HG02938 (cell line): Measurements from ENCODE around the gene TSPAN12.
"Not testable (repeated sequence)": the region's sequence is repeated elsewhere in the genome, so short reads cannot be mapped to it uniquely, and the experiment has no call there.

Source experiments
- ATAC-seq: cut with Tn5 transposase; IDR thresholded peaks from one replicate; pipeline ENCODE4 v1.9.1; 2021; ENCODE audit warnings: mild to moderate bottlenecking, moderate library complexity; ENCODE audit not compliant: unreplicated experiment

Gene TSPAN12

DNA sequence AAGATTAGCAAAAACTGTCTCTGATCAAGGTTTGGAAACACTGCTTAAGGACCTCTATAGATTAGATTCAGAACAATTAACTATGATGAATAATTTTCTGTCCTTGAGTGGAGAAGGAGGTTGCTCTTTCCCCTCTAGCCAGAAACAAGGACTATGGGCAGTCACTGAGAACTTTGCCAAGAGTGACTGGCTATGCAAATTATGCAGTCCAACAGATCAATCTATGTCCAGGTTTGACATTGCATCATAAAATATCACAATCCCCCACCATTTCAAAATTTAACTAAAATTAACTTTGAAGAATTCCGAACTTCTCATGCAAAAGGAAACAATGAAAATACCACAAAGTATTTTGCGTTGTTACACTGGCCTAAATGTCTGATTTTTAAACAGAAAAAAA is 50.6 kb downstream of the TSPAN12 start:
- ATAC-seq = no peak

DNA sequence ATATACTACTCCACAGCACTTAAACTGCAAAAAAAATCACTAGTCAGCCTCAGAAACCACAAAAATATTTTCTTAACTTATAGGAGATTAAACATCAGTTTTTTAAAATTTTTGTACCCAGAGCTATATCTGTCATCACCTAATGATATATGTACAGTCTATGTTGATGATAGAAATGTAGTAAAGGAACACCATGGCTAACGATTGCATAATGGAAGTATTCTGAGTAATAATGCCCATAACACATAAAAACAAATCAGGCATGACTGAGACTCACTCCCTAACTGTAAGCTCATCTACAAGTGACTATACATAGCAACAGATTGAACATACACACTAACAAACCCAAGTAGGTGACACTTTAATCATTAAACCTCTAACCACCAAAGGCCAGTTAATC is 51.3 kb downstream of the TSPAN12 start:
- ATAC-seq = peak; percentile 90

DNA sequence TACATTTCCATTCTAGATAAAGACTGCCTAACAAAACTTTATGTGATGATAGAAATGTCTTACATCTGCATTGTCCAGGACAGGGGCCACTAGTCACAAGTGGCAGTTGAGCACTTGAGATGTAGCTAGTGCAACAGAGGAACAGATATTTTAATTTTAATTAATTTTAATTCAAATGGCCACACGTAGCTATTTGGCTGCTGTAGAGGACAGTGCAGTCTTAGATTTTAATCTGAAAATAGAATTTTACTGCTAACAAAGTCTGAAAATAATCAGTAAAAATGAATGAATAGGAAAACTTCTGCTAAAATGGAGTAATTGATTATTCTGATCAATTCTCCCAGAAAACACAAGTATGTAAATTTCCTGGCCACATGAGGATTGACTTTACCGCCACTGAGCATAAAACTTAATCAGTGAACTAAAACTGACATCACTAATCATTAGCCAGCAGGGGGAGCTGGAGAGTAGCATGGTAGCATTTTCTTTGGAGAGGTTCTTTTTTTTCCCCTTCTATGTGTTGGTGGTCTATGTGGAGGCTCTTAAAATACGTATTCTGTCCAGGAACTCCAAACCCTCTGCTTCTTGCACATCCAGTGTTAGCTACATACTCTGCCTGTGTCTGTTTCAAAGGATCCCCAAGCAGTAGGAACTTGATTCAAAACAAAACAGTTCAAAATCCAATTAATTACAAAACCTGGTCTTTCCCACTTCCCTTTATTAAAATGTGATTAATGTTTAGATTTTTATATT is 52.1 kb downstream of the TSPAN12 start:
- peak; percentile 60 for ATAC-seq

GRCh38 chr7:120802751-120803150 is 55.2 kb downstream of the TSPAN12 start:
- ATAC-seq = no peak

DNA sequence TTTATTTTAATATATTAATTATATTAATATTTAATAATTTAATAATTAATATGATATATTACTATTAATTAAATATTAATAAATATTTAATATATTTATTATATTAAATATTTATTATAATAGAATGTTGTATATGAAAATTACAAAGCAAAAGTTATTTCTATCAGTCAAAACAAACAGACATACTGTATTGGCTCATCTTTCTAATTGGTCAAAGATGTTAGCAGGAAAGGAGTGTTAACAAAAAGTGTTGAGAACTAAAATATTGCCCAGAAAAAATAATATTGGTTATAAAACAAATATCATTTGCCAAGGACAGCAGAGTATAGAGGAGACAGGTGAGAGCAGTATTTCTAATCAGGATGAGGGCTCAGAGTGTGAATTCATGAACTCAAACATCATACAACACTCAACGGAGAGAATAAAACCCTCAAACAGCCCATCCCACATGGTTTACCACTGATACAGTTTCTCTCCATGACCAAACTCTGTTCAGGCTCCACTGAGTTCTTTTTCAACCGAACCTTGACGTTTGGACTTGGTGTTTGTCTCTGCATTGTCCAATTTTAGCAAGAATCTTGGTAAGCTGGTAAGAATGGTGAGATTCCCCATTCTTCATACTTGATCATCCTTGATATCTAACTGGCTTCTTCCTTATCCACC is 58.0 kb downstream of the TSPAN12 start:
- no peak for ATAC-seq

GRCh38 chr7:120799147-120799546 is 58.8 kb downstream of the TSPAN12 start:
- no peak for ATAC-seq

DNA sequence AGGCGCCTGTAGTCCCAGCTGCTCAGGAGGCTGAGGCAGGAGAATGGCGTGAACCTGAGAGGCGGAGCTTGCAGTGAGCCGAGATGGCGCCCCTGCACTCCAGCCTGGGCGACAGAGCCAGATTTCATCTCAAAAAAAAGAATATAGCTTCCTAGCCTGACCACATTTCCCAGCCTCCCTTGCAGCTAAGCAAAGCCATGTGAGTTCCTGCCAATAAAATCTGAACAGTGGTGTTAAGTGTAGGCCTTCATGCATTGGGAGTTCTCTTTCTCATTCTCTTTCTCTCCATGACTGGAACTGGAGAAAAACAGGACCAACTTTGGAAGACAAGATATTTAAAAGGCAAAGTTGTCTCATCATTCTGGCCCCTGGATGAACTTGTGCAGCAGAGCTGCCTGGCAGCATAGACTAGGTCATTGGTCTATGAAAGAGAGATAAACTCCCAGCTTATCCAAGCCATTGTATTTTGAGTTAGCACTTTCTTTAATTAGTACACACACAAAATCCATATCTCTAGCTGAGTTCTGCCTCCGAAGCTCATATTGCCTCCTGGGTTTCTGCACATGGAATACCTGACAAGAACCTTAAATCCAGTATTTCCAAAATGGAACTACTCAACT is 60.8 kb downstream of the TSPAN12 start:
- ATAC-seq = no peak

DNA sequence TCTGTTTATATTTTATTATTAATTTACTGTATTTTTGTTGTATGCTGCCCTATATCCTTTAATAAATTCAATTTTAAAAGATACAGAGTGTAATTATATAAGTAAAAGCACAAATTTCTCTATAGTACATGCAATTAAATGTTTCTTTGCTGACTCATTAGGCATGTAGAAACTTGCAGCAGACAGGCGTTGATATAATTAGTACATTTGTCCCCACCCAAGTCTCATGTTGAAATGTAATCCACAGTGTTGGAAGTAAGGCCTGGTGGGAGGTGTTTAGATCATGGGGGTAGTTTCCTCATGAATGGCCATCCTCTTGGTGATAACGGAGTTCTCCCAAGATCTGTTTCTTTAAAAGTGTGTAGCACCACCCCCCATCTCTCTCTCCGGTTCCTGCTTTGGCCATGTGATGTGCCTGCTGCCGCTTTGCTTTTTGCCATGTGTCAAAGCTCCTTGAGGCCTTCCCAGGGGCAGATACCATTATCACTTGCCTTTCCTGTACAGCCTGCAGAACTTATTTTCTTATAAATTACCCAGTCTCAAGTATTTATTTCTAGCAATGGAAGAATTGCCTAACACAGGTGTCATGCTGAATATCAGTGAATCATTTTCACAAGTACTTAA is 63.7 kb downstream of the TSPAN12 start:
- ATAC-seq = no peak

DNA sequence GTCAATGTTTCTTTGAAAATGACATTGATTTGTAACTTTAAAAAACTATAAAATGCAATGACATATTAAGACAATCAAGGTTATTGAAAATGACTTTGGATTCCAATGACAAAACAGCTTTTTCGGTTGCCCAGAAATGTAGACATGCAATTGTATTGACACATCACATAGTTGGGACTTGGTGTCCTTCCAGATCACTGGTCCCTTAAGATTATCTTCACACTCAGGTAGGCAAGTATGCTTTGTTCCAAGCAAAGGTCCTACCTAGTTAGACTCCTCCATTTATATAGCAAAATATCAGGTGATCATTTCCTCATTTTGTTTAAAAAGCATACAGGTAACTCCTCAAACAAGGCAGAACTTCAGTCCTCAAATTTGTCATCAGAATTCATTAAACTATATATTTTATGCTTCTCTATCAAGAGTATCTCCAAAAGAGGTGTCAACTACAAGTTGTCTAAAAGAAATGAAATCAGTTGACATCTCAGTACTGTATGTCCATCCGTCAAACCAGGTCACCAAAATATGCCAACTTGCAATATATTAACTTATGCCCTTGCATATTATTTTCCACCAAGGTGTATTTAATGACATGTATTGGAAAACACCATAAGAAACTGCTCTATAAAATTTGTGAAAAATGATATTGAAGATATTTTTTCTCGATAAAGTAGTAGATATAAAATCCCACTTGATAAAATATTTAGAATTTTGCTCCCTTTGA is 64.6 kb downstream of the TSPAN12 start:
- ATAC-seq = no peak

DNA sequence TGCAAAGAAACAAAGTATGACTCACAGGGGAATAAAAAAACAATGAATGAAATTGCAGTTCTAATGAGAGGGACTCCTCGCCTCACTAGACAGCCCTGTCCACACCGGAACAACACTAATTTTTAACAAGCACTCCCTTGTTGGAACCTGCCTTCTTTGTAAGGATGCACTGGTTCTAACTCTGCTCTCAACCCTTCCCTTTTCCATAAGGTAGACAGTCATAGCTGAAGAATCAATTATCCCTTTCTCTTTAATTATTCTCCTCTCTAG is 65.1 kb downstream of the TSPAN12 start:
- ATAC-seq = no peak

- peak; percentile 88 for ATAC-seq
Measured at GRCh38 chr7:120792091-120792860, 65.7 kb downstream of the TSPAN12 start.

- no peak for ATAC-seq
Measured at GRCh38 chr7:120785095-120785494, 72.8 kb downstream of the TSPAN12 start.

DNA sequence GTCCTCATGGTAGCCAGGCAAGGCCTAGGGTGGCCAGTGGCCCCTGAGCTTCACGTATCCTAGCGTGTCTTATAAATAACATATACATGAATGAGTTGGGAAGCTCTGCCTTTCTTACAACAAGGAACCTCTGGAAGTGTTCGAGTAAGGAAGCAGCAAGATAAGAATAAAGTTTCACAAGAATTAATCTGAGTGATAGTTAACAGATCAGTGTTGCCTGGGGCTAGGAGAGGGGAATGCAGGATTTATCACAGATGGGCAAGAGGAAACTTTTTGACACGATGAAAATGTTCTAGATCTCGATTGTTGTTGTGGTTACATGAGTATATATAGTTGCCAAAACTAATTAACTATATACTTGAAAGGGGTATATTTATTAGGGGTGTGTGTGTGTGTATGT is 74.2 kb downstream of the TSPAN12 start:
- no peak for ATAC-seq

GRCh38 chr7:120783273-120783672 is 74.7 kb downstream of the TSPAN12 start:
- no peak for ATAC-seq

GRCh38 chr7:120781924-120782323 is 76.0 kb downstream of the TSPAN12 start:
- not testable (repeated sequence) for ATAC-seq

- no peak for ATAC-seq
Measured at GRCh38 chr7:120780938-120781337, 77.0 kb downstream of the TSPAN12 start.

- ATAC-seq = not testable (repeated sequence)
Measured at GRCh38 chr7:120780451-120780850, 77.5 kb downstream of the TSPAN12 start.

DNA sequence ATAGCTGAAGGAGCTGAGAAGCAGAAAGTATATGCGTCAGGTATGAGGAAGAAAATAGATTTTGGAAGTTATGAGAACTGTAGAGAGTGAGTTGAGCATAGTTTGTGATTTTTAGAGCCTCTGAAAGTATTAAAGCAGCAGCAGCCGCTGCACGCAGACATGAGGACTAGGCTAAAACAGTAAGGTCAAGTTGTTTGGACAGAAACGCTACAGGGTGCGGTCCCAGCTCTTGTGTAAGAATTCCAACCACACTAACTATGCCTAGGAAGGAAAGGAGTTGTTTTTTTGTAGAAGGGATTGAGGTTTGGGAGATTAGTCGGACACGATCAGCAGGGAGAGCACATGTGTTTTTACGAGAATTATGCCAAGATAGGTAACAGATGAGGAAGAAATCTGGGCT is 78.9 kb downstream of the TSPAN12 start:
- not testable (repeated sequence) for ATAC-seq

- ATAC-seq = no peak
Measured at GRCh38 chr7:120775755-120776154, 82.2 kb downstream of the TSPAN12 start.

GRCh38 chr7:120774481-120774880 is 83.5 kb downstream of the TSPAN12 start:
- ATAC-seq = no peak
